Measurements from ENCODE around the gene ITM2C. TPM values are rescaled to one million over a fixed set of nuclear protein-coding genes. Genes with fewer than 3 reads are reported as not detected.

The ITM2C gene
- polyA plus RNA-seq, 3 donors: 1.4 to 3.2 (median 2.9) TPM

GRCh38 chr2:230915319-230915718 is 50.6 kb downstream of the ITM2C start:
- Mint-ChIP-seq H3K4me3 (no peak overlapping the region), H3K9me3 (peaks cover 0 to 2% (median 0%) of the 10 kb centered on the region in 7 donors), H3K4me1 (peaks cover 27% of the 10 kb centered on the region), H3K36me3 (no peaks in the 10 kb centered on the region), H3K27ac (no peak overlapping the region), H3K27me3 (ENCODE audit: low read depth in 3 of 3) (peaks cover 4 to 6% (median 4%) of the 10 kb centered on the region in 3 donors)
- H2AFZ ChIP-seq (ENCODE audit: insufficient read depth, low read depth, low read length, poor library complexity, severe bottlenecking): no peak overlapping the region
- no peaks in the 10 kb centered on the region for H3K27me3 ChIP-seq (ENCODE audit: control insufficient read depth in 2 of 2, insufficient read depth in 2 of 2, low read length in 2 of 2)
- no peak overlapping the region for H3K27ac ChIP-seq (ENCODE audit: low read depth in 1 of 2, low read length in 2 of 2)
- H4K20me1 ChIP-seq (ENCODE audit: insufficient read depth, low read length): no peaks in the 10 kb centered on the region
- no peak overlapping the region for H3K9ac ChIP-seq (ENCODE audit: insufficient read depth, low read length, poor library complexity, severe bottlenecking)
- no peaks in the 10 kb centered on the region for H3K36me3 ChIP-seq (replicated peaks in 1 of 2; ENCODE audit: control insufficient read depth in 1 of 2, insufficient read depth in 2 of 2, low read length in 2 of 2)
- peaks cover 18 to 25% of the 10 kb centered on the region in 2 donors for H3K4me1 ChIP-seq (ENCODE audit: control insufficient read depth in 1 of 2, insufficient read depth in 2 of 2, low read length in 2 of 2)
- H3K4me2 ChIP-seq (replicated peaks; ENCODE audit: extremely low read depth, low read length, poor library complexity, severe bottlenecking): no peak overlapping the region
- intact Hi-C loops (cut with micrococcal nuclease): no loop called here
- 92% methylated on average over 4 of the region's 6 CpGs for WGBS (ENCODE audit: insufficient coverage)
- H3K9me3 ChIP-seq (replicated peaks in 1 of 2; ENCODE audit: control insufficient read depth in 1 of 2, insufficient read depth in 1 of 2, low read length in 2 of 2): no peaks in the 10 kb centered on the region
- DNase-seq: no peak
- no peaks in the 10 kb centered on the region for H3K79me2 ChIP-seq (ENCODE audit: insufficient read depth, low read length)
- H3K4me3 ChIP-seq (replicated peaks in 1 of 3; ENCODE audit: low read depth in 2 of 3, low read length in 3 of 3): no peak overlapping the region
- TF ChIP-seq, protein P1, sequence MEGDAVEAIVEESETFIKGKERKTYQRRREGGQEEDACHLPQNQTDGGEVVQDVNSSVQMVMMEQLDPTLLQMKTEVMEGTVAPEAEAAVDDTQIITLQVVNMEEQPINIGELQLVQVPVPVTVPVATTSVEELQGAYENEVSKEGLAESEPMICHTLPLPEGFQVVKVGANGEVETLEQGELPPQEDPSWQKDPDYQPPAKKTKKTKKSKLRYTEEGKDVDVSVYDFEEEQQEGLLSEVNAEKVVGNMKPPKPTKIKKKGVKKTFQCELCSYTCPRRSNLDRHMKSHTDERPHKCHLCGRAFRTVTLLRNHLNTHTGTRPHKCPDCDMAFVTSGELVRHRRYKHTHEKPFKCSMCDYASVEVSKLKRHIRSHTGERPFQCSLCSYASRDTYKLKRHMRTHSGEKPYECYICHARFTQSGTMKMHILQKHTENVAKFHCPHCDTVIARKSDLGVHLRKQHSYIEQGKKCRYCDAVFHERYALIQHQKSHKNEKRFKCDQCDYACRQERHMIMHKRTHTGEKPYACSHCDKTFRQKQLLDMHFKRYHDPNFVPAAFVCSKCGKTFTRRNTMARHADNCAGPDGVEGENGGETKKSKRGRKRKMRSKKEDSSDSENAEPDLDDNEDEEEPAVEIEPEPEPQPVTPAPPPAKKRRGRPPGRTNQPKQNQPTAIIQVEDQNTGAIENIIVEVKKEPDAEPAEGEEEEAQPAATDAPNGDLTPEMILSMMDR (IDR thresholded peaks at IDR 0.05): no peak

- peaks cover 18 to 25% of the 10 kb centered on the region in 2 donors for H3K4me1 ChIP-seq (ENCODE audit: control insufficient read depth in 1 of 2, insufficient read depth in 2 of 2, low read length in 2 of 2)
- no peak overlapping the region for H3K9ac ChIP-seq (ENCODE audit: insufficient read depth, low read length, poor library complexity, severe bottlenecking)
- H3K4me2 ChIP-seq (replicated peaks; ENCODE audit: extremely low read depth, low read length, poor library complexity, severe bottlenecking): no peak overlapping the region
- TF ChIP-seq, protein P1 (IDR thresholded peaks at IDR 0.05): no peak
- no peaks in the 10 kb centered on the region for H3K9me3 ChIP-seq (replicated peaks in 1 of 2; ENCODE audit: control insufficient read depth in 1 of 2, insufficient read depth in 1 of 2, low read length in 2 of 2)
- no peak overlapping the region for H3K27ac ChIP-seq (ENCODE audit: low read depth in 1 of 2, low read length in 2 of 2)
- Mint-ChIP-seq H3K4me3 (no peak overlapping the region), H3K27me3 (ENCODE audit: low read depth in 3 of 3) (peaks cover 3 to 4% (median 3%) of the 10 kb centered on the region in 3 donors), H3K27ac (no peak overlapping the region), H3K4me1 (peaks cover 21% of the 10 kb centered on the region), H3K36me3 (no peaks in the 10 kb centered on the region), H3K9me3 (peaks cover 0 to 2% (median 0%) of the 10 kb centered on the region in 7 donors)
- H3K4me3 ChIP-seq (replicated peaks in 1 of 3; ENCODE audit: low read depth in 2 of 3, low read length in 3 of 3): no peak overlapping the region
- WGBS (ENCODE audit: insufficient coverage): no CpG with 5 or more reads among the region's 7 CpGs
- intact Hi-C loops (cut with micrococcal nuclease): no loop called here
- H3K36me3 ChIP-seq (replicated peaks in 1 of 2; ENCODE audit: control insufficient read depth in 1 of 2, insufficient read depth in 2 of 2, low read length in 2 of 2): no peaks in the 10 kb centered on the region
- no peak for DNase-seq
- no peak overlapping the region for H2AFZ ChIP-seq (ENCODE audit: insufficient read depth, low read depth, low read length, poor library complexity, severe bottlenecking)
- H4K20me1 ChIP-seq (ENCODE audit: insufficient read depth, low read length): no peaks in the 10 kb centered on the region
- H3K27me3 ChIP-seq (ENCODE audit: control insufficient read depth in 2 of 2, insufficient read depth in 2 of 2, low read length in 2 of 2): no peaks in the 10 kb centered on the region
- no peaks in the 10 kb centered on the region for H3K79me2 ChIP-seq (ENCODE audit: insufficient read depth, low read length)
Observed at GRCh38 chr2:230916218-230916617, 51.5 kb downstream of the ITM2C start.

All from CD14-positive monocyte (primary cell).